Measurements from ENCODE around the gene BCR. TPM values are rescaled to one million over a fixed set of nuclear protein-coding genes. Genes with fewer than 3 reads are reported as not detected.

BCR gene
- total and polyA plus RNA-seq, 2 experiments from 2014 or later, result 38.8 to 42.2 TPM

DNA sequence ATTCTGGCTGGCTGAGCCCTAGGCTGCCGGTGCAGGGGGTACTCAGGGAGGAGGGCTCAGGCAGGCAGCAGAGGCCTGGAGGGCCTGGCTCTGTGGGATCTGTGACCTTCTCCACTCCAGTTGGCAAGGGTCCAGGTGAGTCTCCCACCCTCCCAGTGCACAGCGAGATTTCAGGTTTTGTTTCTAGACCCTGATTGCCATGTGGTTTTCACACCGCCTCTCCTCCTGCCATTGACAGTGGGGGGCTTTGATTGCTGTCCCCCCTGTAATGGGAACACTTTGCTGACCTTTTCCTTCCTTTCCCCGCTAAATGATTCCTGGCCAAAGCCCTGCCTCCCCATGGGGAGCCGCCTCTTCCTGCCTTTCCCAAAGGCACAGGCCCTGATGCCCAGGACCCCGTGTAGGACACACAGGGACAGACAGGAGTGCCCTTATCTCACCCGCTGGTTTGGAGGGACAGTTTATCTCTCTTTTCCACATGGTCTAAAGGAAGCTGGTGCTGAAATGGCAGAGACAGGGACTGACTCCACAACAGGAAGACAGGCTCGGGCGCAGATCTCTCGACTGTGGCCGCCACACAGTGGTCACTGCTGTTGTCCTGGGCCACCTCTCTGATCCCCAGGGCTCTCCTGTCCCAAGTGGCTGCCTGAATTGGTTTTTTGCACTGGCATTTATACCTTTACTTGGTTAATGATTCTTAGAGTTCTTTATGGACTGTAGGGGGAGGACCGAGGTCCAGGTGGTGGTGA, 43.4 kb downstream of the BCR start:
- TF ChIP-seq, protein P1, sequence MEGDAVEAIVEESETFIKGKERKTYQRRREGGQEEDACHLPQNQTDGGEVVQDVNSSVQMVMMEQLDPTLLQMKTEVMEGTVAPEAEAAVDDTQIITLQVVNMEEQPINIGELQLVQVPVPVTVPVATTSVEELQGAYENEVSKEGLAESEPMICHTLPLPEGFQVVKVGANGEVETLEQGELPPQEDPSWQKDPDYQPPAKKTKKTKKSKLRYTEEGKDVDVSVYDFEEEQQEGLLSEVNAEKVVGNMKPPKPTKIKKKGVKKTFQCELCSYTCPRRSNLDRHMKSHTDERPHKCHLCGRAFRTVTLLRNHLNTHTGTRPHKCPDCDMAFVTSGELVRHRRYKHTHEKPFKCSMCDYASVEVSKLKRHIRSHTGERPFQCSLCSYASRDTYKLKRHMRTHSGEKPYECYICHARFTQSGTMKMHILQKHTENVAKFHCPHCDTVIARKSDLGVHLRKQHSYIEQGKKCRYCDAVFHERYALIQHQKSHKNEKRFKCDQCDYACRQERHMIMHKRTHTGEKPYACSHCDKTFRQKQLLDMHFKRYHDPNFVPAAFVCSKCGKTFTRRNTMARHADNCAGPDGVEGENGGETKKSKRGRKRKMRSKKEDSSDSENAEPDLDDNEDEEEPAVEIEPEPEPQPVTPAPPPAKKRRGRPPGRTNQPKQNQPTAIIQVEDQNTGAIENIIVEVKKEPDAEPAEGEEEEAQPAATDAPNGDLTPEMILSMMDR (IDR thresholded peaks at IDR 0.05; ENCODE audit: poor library complexity), result no peak
- TF ChIP-seq EZH2phosphoT487 (IDR thresholded peaks at IDR 0.05; ENCODE audit: low read depth, severe bottlenecking, unreplicated experiment) (no peak), EZH2 (IDR thresholded peaks at IDR 0.05; ENCODE audit: borderline replicate concordance) (no peak)
- Histone ChIP-seq H3K4me3 (no peak overlapping the region), H4K20me1 (ENCODE audit: insufficient read depth, poor library complexity, severe bottlenecking) (peaks cover 69% of the 10 kb centered on the region), H3K9me2 (replicated peaks; ENCODE audit: insufficient read depth) (no peaks in the 10 kb centered on the region), H3K9me3 (ENCODE audit: low read depth) (no peaks in the 10 kb centered on the region), H3K36me3 (replicated peaks; ENCODE audit: insufficient read depth, low read depth) (no peaks in the 10 kb centered on the region), H3K27me3 (no peaks in the 10 kb centered on the region), H3K4me1 (ENCODE audit: insufficient read depth) (peaks cover 42% of the 10 kb centered on the region), H2AFZ (no peak overlapping the region), H3K27ac (no peak overlapping the region), H3K4me2 (no peak overlapping the region), H3K79me2 (peaks cover 93% of the 10 kb centered on the region)
- 70% methylated on average over 12 of the region's 12 CpGs for WGBS (ENCODE audit: low lambda C conversion rate, missing lambda C conversion rate)
- DNase-seq (ENCODE audit: low spot score), result no peak

DNA sequence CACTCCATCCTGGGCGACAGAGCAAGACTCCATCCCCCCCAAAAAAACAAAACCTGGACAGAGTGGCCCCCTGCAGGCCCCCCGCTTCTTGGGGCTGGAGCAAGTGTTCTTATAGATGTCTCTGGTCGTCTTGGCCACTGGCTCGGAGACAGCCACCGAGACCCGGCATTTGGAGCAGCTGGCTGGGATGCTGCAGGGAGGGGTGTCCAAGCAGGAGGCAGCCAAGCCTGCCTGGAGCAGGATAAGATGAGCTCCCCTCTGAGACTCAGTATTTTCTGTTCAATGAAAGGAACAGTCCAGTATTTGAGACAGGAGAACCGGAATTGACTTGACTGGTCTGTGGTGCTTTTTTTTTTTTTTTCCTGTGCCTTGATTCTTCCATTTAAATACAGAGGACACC, 44.5 kb downstream of the BCR start:
- peaks cover 97% of the 10 kb centered on the region for H3K79me2 ChIP-seq
- H3K27ac ChIP-seq, result no peak overlapping the region

DNA sequence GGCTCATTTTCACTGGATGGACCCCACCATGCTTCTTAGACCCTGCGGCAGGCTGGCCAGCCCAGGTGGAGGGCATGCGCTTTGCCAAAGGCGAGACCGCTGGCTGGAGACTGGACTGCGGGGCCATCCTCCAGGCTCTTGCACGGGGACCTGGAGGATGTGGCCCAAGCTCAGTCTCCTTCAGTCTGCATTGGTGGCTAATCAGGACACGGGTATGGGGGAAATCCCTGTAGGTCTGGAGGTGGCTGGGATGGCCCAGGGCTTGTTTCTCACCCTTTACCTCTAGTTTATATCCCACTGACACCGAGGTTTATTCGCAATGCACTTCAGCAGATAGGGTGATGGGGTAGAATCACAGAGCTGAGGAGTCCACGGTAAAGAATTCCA, 45.0 kb downstream of the BCR start:
- peaks cover 27% of the 10 kb centered on the region for H3K4me1 ChIP-seq (ENCODE audit: insufficient read depth)
- no peaks in the 10 kb centered on the region for H3K27me3 ChIP-seq
- no peak overlapping the region for H3K4me2 ChIP-seq
- H3K79me2 ChIP-seq, result peaks cover 100% of the 10 kb centered on the region
- DNase-seq (ENCODE audit: low spot score), result no peak
- no peaks in the 10 kb centered on the region for H3K9me2 ChIP-seq (replicated peaks; ENCODE audit: insufficient read depth)
- H3K27ac ChIP-seq, result no peak overlapping the region
- H4K20me1 ChIP-seq (ENCODE audit: insufficient read depth, poor library complexity, severe bottlenecking), result peaks cover 56% of the 10 kb centered on the region
- WGBS (ENCODE audit: low lambda C conversion rate, missing lambda C conversion rate), result 85% methylated on average over 10 of the region's 10 CpGs
- no peak overlapping the region for H2AFZ ChIP-seq
- TF ChIP-seq EZH2 (IDR thresholded peaks at IDR 0.05; ENCODE audit: borderline replicate concordance) (no peak), EZH2phosphoT487 (IDR thresholded peaks at IDR 0.05; ENCODE audit: low read depth, severe bottlenecking, unreplicated experiment) (no peak)
- TF ChIP-seq, protein P1 (IDR thresholded peaks at IDR 0.05; ENCODE audit: poor library complexity), result no peak
- H3K36me3 ChIP-seq (replicated peaks; ENCODE audit: insufficient read depth, low read depth), result no peaks in the 10 kb centered on the region
- no peak overlapping the region for H3K4me3 ChIP-seq
- peaks cover 5% of the 10 kb centered on the region for H3K9me3 ChIP-seq (ENCODE audit: low read depth)

More for the DNA sequence above, 44.5 kb downstream of the BCR start:
- DNase-seq (ENCODE audit: low spot score), result no peak
- H3K9me2 ChIP-seq (replicated peaks; ENCODE audit: insufficient read depth), result no peaks in the 10 kb centered on the region
- no peak overlapping the region for H2AFZ ChIP-seq
- H4K20me1 ChIP-seq (ENCODE audit: insufficient read depth, poor library complexity, severe bottlenecking), result peaks cover 57% of the 10 kb centered on the region
- peaks cover 31% of the 10 kb centered on the region for H3K4me1 ChIP-seq (ENCODE audit: insufficient read depth)
- no peak overlapping the region for H3K4me2 ChIP-seq
- H3K27me3 ChIP-seq, result no peaks in the 10 kb centered on the region
- WGBS (ENCODE audit: low lambda C conversion rate, missing lambda C conversion rate), result 98% methylated on average over 7 of the region's 7 CpGs
- TF ChIP-seq EZH2phosphoT487 (IDR thresholded peaks at IDR 0.05; ENCODE audit: low read depth, severe bottlenecking, unreplicated experiment) (no peak), EZH2 (IDR thresholded peaks at IDR 0.05; ENCODE audit: borderline replicate concordance) (no peak)
- TF ChIP-seq, protein P1 (IDR thresholded peaks at IDR 0.05; ENCODE audit: poor library complexity), result no peak
- no peaks in the 10 kb centered on the region for H3K36me3 ChIP-seq (replicated peaks; ENCODE audit: insufficient read depth, low read depth)
- H3K9me3 ChIP-seq (ENCODE audit: low read depth), result peaks cover 5% of the 10 kb centered on the region
- H3K4me3 ChIP-seq, result no peak overlapping the region

Measured in hepatocyte (in vitro differentiated cells).